ENCODE measurements around the gene NUDT22.

DNA sequence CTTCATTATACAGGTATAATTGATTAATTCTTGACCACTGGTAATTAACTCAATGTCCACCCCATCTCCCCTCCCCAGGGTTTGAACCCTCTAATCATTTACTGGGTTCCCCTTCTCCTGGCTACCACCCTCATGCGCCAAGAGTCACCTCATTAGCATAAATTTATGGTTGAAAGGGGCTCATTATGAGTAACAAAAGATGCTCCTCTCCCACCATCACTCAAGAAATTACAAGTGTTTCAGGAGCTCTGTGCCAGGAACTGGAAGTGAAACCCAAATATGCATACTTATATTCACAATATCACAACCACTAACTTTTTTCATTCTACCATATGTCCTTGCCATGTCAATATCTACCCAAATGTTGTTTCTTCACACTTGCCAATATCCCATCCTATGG is 47.9 kb upstream of the NUDT22 start:
- TF ChIP-seq PPARA (CRISPR knock-in tag; IDR thresholded peaks at IDR 0.05; ENCODE audit: borderline replicate concordance): no peak
- TF ChIP-seq OSR1 (CRISPR knock-in tag; IDR thresholded peaks at IDR 0.05): no peak
- TF ChIP-seq ZNF8 (CRISPR knock-in tag; IDR thresholded peaks at IDR 0.05): no peak
- no peak for TF ChIP-seq RARB (CRISPR knock-in tag; IDR thresholded peaks at IDR 0.05)
- TF ChIP-seq, protein P1, sequence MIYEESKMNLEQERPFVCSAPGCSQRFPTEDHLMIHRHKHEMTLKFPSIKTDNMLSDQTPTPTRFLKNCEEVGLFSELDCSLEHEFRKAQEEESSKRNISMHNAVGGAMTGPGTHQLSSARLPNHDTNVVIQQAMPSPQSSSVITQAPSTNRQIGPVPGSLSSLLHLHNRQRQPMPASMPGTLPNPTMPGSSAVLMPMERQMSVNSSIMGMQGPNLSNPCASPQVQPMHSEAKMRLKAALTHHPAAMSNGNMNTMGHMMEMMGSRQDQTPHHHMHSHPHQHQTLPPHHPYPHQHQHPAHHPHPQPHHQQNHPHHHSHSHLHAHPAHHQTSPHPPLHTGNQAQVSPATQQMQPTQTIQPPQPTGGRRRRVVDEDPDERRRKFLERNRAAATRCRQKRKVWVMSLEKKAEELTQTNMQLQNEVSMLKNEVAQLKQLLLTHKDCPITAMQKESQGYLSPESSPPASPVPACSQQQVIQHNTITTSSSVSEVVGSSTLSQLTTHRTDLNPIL (CRISPR knock-in tag; IDR thresholded peaks at IDR 0.05; ENCODE audit: low read depth): no peak
- TF ChIP-seq ZFP30 (CRISPR knock-in tag; IDR thresholded peaks at IDR 0.05): no peak
- TF ChIP-seq ARNTL (CRISPR knock-in tag; IDR thresholded peaks at IDR 0.05; ENCODE audit: borderline replicate concordance, low read depth): no peak
- TF ChIP-seq GLIS3 (CRISPR knock-in tag; IDR thresholded peaks at IDR 0.05): no peak
- no peak for TF ChIP-seq POU6F1 (CRISPR knock-in tag; IDR thresholded peaks at IDR 0.05; ENCODE audit: borderline replicate concordance, low read depth)
- no peak for TF ChIP-seq TCF4 (CRISPR knock-in tag; IDR thresholded peaks at IDR 0.05; ENCODE audit: borderline replicate concordance)
- TF ChIP-seq SNAI2 (CRISPR knock-in tag; IDR thresholded peaks at IDR 0.05): no peak
- no peak for TF ChIP-seq ESRRG (CRISPR knock-in tag; IDR thresholded peaks at IDR 0.05)
- TF ChIP-seq ZNF70 (CRISPR knock-in tag; IDR thresholded peaks at IDR 0.05): no peak
- no peak for TF ChIP-seq ZFP3 (CRISPR knock-in tag; IDR thresholded peaks at IDR 0.05)

Measured in SK-N-SH treated with all-trans-retinoic acid at 6 μM for 48 hours (cell line).